ENCODE measurements around the gene RNPS1. TPM values are rescaled to one million over a fixed set of nuclear protein-coding genes. Genes with fewer than 3 reads are reported as not detected.
A peak's percentile ranks its signal among the peaks of the same experiment; 100 is the strongest.

The RNPS1 gene
- total RNA-seq, 2 donors from 2014 or later = 94.5 to 157 TPM

- TF ChIP-seq CTCF (IDR thresholded peaks at IDR 0.05) = no peak
- Histone ChIP-seq H3K27ac (no peak overlapping the region), H3K27me3 (replicated peaks; ENCODE audit: insufficient read depth) (no peaks in the 10 kb centered on the region), H3K9me3 (no peaks in the 10 kb centered on the region), H3K4me1 (ENCODE audit: control insufficient read depth in 1 of 2, low read depth in 2 of 2) (peaks cover 7 to 22% of the 10 kb centered on the region in 2 donors), H3K36me3 (peaks cover 18% of the 10 kb centered on the region), H3K4me3 (no peak overlapping the region)
- DNase-seq (ENCODE audit: low spot score) (no peak), ATAC-seq (ENCODE audit: insufficient number of reproducible peaks, low FRiP score, low read depth) (no peak)
Measured at GRCh38 chr16:2206780-2207433, 61.0 kb downstream of the RNPS1 start.

- Histone ChIP-seq H3K27me3 (replicated peaks; ENCODE audit: insufficient read depth) (no peaks in the 10 kb centered on the region), H3K36me3 (peaks cover 18% of the 10 kb centered on the region), H3K27ac (no peak overlapping the region), H3K4me3 (peak overlapping the region; percentile 87), H3K9me3 (no peaks in the 10 kb centered on the region), H3K4me1 (ENCODE audit: control insufficient read depth in 1 of 2, low read depth in 2 of 2) (peaks cover 7 to 20% of the 10 kb centered on the region in 2 donors)
- ATAC-seq (ENCODE audit: insufficient number of reproducible peaks, low FRiP score, low read depth) (no peak), DNase-seq (ENCODE audit: low spot score) (no peak)
- TF ChIP-seq CTCF (IDR thresholded peaks at IDR 0.05) = no peak
Measured at GRCh38 chr16:2206420-2206779, 61.5 kb downstream of the RNPS1 start.

GRCh38 chr16:2205967-2206313 is 62.0 kb downstream of the RNPS1 start:
- DNase-seq (ENCODE audit: low spot score) (no peak), ATAC-seq (ENCODE audit: insufficient number of reproducible peaks, low FRiP score, low read depth) (no peak)

GRCh38 chr16:2205104-2205966 is 62.6 kb downstream of the RNPS1 start, which contains the start of gene MLST8:
TSS of gene MLST8 (plus strand) at chr16:2205454. CDS start at chr16:2206086, 632 bp downstream.
- DNase-seq (ENCODE audit: low spot score) = peak; percentile 21
- H3K27me3 ChIP-seq (replicated peaks; ENCODE audit: insufficient read depth) = no peaks in the 10 kb centered on the region
- peak; percentile 78 for ATAC-seq (ENCODE audit: insufficient number of reproducible peaks, low FRiP score, low read depth)
- TF ChIP-seq CTCF (IDR thresholded peaks at IDR 0.05) = peak; percentile 24
- no peaks in the 10 kb centered on the region for H3K9me3 ChIP-seq
- H3K27ac ChIP-seq = peak within 1 kb of the TSS; percentile 94 to 97
- peaks cover 18% of the 10 kb centered on the region for H3K36me3 ChIP-seq
- peak within 1 kb of the TSS; percentile 87 for H3K4me3 ChIP-seq
- peaks cover 7 to 20% of the 10 kb centered on the region in 2 donors for H3K4me1 ChIP-seq (ENCODE audit: control insufficient read depth in 1 of 2, low read depth in 2 of 2)

More at GRCh38 chr16:2205967-2206313, 62.0 kb downstream of the RNPS1 start:
- H3K27me3 ChIP-seq (replicated peaks; ENCODE audit: insufficient read depth) = no peaks in the 10 kb centered on the region
- H3K27ac ChIP-seq = peak overlapping the region; percentile 94 to 97
- no peaks in the 10 kb centered on the region for H3K9me3 ChIP-seq
- H3K4me1 ChIP-seq (ENCODE audit: control insufficient read depth in 1 of 2, low read depth in 2 of 2) = peaks cover 7 to 20% of the 10 kb centered on the region in 2 donors
- peaks cover 18% of the 10 kb centered on the region for H3K36me3 ChIP-seq
- H3K4me3 ChIP-seq = peak overlapping the region; percentile 87
- TF ChIP-seq CTCF (IDR thresholded peaks at IDR 0.05) = no peak

GRCh38 chr16:2204416-2205103 is 63.4 kb downstream of the RNPS1 start:
- no peak for ATAC-seq (ENCODE audit: insufficient number of reproducible peaks, low FRiP score, low read depth)
- Histone ChIP-seq H3K27me3 (replicated peaks; ENCODE audit: insufficient read depth) (no peaks in the 10 kb centered on the region), H3K36me3 (peaks cover 18% of the 10 kb centered on the region), H3K27ac (peak overlapping the region; percentile 94 to 97), H3K4me1 (ENCODE audit: control insufficient read depth in 1 of 2, low read depth in 2 of 2) (peaks cover 7 to 20% of the 10 kb centered on the region in 2 donors), H3K9me3 (no peaks in the 10 kb centered on the region), H3K4me3 (peak overlapping the region; percentile 87)
- no peak for DNase-seq (ENCODE audit: low spot score)
- TF ChIP-seq CTCF (IDR thresholded peaks at IDR 0.05) = no peak
